Endometrium (tissue), 2 donors: Measurements from ENCODE around the gene RAD51B.
"Not testable (repeated sequence)": the region's sequence is repeated elsewhere in the genome, so short reads cannot be mapped to it uniquely, and the experiment has no call there.

ENCODE experiments used
- FAIRE-seq: peaks from 2 replicates; lab custom pipeline; 2012; peaks lifted over from hg19 to GRCh38; lab: Jason Lieb, UNC
- donor health status: control.
- donor health status: control.

Gene RAD51B

DNA sequence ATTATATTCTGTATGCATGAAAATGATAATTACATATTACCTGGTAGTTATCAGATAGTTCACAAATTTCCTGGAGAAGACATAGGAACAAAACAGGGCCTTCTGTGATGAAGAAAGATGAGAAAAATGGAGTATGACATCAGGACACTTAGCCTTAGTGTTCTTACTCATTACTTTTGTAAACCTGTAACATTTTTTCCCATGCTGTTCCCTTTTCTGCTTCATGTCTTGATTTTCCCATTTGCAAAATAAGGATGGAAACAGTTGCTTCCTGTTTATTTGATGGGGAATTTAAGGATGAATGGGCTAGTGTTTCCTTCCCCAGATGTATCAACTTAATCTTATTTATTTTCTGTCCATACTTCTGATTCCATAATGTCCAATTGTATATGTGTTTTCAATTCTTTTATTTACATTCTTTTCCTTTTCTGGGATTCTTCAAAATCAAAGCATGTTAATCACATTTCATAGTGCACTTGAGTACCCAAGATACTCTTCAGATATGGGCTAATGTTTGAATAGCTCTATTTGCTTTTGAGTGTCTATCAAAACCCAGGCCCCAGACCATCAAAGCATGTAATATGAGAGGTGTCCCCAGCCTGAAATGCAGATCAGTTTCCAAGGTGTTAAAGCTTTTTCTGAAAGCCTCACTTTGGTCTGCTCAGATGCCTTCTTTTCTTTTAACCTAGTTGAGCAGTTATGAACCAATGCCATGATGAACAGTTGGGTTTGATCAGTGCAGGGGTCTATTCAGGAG lies 260.5 kb downstream of the RAD51B start:
- no peak for FAIRE-seq

DNA sequence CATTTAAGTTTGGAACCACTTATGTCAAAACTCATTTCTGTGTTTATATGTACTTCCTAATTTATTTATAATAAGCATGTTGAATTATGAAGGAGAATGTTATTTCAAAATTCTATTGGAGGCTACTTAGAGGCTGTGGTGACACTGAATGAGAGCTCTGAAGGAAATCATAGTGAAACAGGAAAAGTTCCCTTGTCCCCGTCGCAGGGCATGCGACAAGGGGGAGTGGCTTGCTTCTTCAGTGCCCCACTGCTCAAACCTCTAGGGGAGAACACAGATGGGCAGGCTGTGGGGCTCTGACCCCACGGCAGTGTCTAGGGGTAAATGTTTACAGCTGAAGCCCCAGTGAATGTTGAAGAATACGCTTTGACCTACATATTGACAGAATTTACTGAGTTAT lies 261.9 kb downstream of the RAD51B start:
- FAIRE-seq, result no peak

DNA sequence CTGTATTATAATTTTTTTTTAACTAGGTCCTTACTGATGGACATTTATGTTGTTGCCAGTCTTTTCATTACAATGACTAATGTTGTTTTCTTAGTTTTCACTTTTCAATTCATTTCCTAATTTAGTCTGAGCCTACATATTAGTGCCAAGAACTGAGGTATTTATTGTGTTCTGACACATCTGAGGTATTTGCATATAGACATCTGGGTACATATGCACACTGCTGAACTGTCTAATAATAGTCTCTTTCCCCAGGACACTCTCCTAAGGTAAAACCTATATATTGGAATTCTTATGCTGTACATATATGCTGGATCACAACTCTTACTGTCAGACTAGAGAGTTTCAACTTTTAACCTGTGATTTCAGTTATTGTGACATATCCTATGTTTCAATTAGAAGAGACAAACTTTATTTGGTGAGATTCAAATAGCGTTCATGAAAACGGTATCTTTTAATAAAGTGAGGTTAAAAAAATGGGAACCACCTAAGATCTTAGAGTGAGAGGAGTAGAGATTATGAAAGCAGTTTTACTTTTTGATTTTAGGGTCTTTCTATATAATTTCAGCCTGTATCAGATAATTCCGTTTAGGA lies 263.2 kb downstream of the RAD51B start:
- no peak for FAIRE-seq

DNA sequence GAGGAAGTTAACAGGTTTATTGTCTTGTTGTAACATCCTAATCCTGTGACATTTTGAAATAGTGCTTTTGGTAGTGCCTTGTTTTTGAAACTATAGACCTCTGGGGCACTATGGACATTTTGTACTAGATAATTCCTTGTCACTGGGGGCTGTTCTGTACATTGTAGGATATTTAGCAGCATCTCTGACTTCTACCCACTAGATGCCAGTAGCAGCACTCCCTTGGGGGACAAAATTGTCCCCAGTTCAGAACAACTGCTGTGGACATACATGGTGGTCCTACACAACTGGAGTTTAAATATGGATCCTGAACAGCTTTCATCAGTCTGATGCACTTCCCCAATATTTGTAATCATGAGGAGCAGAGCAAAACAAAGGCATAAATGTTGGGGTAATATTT lies 264.7 kb downstream of the RAD51B start:
- no peak for FAIRE-seq

DNA sequence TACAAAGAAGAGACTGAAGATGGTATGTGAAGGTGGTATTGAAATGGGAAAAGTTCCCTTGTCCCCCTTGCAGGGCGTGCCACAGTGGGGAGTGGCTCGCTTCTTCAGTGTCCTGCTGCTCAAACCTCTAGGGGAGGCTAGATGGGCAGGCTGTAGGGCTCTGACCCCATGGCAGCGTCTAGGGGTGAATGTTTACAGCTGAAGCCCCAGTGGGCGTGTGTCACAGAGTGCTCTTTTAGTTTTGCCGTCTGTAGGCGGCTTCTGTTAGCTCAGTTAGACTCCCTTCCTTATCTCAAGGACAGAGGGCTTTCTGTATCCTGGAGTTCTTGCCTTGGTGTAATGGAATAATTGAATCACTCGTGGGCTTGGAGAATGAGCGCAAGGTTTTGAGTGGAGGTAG lies 266.2 kb downstream of the RAD51B start:
- FAIRE-seq, result no peak

DNA sequence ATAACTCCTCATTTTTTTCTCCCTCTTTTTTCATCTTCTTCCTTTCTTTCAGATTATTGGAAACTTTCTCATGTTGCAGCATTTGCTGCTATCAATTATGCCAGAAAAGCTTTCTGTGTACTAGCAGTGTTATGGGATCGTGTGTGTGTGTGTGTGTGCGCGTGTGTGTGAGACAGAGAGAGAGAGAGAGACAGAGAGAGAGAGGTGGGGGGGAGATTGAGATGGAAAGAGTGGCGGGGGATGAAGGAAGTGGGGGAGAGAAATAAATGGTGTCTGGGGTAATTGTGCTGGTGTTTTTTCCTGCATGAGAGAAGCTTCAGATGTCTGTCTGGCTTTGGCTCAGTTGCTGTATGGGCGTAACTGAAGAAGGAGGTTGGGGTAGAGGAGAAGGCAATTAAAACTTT lies 268.9 kb downstream of the RAD51B start:
- FAIRE-seq, result no peak

DNA sequence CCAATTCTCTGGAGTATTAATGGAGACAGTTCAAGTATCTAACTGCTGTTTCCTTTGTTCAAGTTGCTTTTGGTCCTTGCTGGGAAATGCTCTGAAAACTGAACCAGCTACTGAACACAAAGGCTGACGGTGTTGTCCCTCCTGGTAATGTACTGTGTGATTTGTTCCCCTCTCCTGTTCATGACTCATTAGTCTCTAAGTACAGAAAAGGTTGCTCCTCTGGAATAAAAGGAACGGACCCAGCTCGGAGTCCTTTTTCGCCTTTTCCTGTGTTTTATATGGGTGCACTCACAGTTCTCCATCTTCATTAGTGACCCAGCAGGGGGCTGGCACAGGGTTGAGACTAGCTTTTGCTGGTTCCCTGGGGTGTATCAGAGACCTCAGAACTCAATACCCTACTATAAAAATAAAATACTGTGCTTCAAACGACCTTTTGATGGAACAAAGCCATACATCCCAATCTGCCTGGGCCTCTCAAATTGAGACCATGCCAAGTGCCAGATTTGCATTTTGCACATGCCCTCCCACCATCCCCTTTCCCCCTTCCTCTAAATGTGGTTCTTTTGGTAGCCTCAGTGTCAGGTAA lies 269.7 kb downstream of the RAD51B start:
- no peak for FAIRE-seq

DNA sequence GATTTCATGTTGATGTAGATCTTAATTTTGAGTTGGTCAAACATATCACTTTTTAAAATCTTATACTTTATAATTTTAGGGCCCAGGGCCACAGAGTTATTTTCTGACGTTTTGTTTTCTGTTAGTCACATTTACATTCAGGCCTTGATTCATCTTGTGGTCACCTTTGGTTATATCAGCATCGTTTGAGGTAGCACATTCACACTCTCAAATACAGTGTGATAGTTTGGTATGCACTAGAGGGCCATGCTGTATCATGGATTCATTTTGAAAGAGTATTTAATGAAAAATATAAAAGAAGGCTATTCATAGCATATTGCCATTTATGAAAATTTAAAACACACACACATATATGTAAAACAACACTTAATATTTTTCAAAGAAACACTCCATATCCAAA lies 274.6 kb downstream of the RAD51B start:
- no peak for FAIRE-seq

DNA sequence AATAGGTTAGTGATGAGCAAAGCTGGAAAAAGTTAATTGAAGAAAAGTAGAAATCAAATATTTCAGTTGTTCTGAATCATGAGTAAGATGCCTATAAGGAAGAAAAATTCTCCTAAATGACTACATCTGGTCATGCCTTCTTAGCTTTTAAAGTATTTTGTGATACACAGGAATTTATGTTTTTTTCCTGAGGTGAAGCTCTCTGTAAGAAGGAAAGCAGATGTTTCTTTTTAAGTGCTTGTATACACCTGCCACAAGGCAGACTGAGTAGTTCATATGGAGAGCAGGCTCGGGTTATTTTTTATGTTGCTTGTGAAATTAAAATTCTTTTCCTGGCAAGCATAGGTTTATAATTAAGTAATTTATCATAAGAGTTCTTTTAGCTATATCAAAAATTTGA lies 275.2 kb downstream of the RAD51B start:
- no peak for FAIRE-seq

DNA sequence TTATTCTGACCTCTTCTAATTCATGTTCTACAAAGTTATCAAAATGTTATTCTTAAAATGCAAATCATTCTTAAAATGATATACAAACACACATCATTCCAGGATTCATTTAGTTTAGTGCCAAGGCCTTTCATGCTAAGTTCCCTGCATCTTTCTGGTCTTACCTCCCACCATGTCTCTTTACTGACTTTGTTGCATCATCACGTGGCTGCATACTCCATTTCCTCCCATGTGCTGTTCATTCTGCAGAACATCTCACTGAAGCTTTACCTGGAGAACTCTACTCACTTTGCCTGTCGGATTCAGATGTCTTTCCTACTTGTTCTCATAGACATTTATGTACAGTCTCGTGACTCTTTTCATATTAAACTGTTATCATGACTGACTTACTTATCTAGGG lies 278.1 kb downstream of the RAD51B start:
- no peak for FAIRE-seq

DNA sequence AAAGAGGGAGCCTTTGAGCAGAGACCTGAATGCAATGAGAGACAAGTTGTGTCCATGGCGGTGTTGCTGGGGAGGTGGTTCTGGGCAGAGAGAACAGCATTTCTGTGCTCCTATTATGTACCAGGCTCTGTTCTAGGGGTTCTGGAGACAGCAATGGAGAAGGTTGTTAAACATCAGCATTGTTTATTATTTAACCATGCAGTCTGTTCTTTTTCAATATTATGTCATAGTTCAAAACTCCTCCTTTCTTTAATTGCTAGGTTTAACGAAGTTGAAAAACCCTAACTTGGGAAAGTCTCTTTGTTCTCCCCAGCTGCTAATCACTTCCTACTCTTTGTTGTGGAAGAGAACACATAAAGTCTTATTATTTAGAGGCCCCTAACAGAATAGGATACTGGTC lies 279.3 kb downstream of the RAD51B start:
- no peak for FAIRE-seq

DNA sequence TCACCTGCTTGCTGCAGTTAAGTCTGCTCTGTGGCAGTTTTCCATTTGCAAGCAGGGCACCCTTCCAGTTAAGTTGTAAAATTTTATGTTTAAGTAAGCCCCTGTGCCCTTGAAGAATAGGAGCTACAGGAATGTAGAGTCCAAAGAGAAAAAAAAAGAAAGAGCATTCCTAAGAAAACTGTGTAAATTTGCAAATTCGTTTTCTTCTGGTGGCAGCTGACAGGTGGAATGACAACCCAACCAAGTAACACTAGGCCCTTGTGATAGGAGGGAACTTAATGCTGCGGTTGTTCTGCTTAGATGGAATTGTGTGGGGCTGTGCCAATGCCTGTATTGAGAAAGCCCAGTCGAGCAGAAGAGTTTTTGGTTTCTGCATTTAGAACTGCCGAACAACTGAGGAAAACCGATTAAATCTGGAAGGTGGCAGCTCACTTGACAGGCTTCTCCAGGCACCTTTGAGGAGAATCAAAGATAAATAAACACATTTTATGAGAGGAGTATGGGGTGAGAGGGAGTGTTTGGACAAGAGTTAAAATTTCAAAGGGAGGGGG lies 280.0 kb downstream of the RAD51B start:
- FAIRE-seq, result no peak

DNA sequence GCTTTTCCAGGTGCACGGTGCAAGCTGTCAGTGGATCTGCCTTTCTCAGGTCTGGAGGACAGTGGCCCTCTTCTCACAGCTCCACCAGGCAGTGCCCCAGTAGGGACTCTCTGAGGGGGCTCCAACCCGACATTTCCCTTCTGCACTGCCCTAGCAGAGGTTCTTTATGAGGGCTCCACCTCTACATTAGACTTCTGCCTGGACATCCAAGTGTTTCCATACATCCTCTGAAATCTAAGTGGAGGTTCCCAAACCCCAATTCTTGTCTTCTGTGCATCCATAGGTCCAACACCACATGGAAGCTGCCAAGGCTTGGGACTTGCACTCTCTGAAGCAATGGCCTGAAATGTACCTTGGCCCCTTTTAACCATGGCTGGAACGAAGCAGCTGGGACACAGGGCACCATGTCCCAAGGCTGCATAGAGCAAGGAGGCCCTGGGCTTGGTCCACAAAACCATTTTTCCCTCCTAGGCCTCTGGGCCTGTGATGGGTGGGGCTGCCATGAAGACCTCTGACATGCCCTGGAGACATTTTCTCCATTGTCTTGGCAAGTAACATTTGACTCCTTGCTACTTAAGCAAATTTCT lies 282.2 kb downstream of the RAD51B start:
- FAIRE-seq, result not testable (repeated sequence)

DNA sequence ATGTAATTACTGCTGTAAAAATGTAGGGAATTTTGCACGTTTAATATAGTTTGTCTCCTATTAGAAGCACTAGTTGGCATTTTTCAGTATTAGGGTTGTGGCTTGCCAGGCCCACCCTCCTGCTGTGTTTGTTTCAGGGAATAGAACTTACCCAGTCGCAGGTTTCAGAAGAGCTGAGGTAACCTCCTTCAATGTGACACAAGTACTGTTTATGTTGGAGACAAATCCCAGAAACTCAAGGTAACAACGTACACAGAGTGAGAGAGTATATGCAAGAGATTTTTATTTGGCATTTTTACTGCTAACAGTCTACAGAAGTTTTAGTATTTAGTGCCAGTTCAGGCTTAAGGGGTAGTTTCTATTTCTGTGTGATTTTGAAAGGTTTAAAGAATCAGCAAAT lies 284.3 kb downstream of the RAD51B start:
- FAIRE-seq, result no peak

DNA sequence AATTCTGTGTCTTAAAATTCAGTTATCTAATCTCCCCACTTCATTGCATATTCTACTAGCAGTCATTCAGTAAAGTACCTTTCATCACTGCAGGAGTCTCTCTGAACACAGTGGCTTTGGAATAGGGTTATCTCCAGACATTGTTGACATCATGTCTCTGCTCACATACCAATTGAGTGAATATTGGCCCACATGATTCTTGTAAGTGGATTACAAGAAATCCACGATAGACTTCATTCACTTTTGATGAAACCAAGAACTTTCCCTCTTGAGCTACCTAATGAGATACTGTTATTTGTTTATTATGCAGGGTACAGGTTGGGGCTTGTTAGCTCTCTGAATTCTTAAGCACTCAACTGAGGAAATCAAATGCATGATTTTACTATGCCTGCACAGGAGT lies 284.9 kb downstream of the RAD51B start:
- FAIRE-seq, result no peak

DNA sequence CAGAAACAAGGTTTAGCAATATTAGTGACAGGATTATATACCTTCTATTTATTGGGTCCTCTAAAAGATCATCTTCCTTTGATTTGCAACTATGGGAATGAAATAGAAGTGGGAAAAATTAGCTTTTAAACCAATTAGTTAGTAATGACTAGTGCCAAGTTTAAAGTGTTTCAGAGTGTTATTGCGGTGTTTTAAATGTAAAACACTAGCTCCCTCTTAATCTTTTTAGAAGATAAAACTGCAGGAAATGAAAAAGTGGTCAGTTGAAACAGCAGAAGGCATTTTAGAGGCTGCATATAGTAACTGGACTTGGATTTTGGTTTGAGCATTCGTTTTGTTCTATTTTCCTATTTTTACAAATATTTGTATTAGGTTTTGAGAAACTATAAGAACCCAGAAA lies 286.2 kb downstream of the RAD51B start:
- no peak for FAIRE-seq

DNA sequence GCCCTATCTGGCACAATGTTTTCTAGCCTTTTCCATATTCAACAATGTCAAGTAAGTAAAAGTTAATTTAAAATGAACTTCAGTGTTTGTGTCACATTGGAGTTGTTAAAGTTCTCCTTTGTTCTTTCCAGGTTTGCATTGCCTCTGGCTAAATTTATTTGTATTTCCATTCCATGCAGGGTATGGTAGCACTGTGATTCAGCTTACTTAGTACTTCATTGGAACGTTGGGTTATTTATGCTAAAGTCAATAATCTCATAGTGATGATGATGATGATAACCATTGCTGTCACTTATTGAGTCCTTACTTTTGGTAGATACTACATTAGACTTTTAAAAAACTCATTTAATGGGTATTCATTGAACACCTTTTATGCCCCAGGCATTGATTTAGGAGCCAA lies 286.9 kb downstream of the RAD51B start:
- no peak for FAIRE-seq

DNA sequence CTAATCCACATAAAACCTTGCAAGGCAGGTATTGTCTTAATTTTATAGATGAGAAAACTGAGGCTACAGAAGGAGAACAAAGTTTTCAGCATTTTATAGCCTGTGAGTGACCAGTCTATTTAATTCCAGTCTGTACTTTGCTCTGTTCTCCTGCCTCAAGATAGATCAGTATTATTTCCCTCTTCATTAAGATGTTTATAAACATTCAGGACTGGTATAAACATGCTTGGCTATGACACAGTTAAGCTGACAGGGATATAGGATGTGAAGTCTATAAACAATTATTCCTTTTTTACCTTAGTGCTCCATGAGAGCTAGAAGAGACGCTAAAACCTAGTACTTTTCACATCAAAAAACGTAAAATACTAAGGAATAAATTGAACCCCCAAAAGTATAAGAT lies 287.3 kb downstream of the RAD51B start:
- no peak for FAIRE-seq

DNA sequence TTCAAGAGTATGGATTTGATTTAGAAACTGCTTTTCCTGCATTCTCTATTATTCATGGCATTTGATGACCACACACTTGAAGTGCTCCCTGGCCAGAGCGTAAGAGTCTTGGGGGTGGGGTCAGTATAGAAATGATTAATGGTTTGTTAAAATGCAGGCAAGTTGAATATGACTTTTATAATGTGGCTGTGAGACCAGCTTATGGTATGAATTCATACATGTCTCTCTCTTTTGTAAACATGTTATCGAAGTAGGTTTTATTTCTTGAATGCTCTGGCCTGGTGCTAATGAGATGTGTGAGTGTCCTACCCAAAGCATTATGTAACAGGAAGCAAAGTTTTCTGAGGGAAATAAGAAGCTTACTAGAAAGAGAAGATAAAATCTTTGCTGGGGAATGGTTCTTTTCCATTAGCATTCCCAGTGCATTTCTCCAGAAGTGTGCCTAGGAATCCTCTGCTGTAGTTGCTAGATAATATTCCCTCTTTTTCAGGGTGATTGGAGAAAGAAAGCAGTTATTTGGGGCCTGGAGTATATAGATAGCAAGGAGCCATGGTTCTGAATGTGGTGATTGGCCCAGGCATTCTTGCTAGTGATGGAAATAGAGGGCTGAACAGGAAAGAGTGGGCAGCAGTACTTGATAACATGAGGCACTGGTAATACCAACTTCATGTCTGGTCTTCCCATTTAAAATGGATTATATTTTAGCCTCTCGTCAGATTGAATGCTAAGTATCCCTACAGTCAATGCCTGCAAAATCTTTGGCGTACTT lies 289.7 kb downstream of the RAD51B start:
- no peak for FAIRE-seq

DNA sequence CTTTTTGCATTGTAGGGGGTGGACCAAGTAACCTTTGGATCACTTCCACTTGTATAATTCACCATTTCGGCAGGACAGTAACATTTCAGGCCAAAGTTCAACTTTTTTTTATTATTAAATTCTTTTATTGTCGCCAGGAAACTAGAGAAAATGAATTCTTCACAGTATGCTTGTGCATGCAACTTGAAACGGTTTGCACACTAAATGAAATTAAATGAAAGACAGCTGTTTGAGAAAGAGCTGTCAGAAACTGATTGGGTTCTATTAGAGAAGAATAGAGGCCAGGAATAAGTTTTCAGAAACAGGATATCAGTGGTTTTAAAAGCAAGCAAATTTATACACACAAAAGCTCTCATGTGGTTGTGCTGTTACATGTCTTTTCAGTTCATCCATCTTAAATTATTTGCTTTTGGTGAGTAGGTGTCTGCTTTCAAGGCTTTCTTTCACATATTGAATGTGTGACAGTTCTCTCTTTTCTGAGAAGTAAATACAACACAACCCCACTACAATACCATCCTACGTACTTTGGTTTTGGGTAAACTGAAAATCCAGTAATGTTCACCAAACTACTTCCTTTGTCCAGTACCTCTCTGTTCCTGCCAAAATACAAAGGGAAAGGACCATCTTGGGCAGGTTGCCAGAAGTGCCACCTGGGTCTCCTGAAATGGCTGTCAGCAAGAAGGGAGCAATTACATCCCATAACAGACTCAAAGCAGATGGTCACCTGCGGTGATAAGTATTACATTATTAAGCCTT lies 291.7 kb downstream of the RAD51B start:
- no peak for FAIRE-seq

DNA sequence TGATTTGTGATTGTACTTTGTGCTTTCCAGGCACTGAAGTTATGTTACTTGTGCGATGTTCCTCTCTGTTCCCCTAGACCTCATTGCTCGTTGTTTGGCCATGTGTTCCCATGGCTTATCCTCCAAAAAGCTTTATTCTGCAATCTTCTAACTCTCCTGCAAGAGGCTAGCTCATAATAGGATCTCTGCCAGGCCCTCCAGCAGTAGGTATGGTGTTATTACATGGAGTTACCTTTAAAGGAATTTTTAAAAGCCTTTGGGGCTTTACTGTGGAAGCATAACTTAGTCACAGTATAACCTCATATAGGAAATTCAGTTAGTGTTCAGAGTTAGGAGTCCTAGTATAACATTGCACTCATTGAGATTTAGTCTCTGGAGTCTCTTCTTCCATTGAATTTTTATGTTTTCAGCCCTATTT lies 292.3 kb downstream of the RAD51B start:
- no peak for FAIRE-seq

DNA sequence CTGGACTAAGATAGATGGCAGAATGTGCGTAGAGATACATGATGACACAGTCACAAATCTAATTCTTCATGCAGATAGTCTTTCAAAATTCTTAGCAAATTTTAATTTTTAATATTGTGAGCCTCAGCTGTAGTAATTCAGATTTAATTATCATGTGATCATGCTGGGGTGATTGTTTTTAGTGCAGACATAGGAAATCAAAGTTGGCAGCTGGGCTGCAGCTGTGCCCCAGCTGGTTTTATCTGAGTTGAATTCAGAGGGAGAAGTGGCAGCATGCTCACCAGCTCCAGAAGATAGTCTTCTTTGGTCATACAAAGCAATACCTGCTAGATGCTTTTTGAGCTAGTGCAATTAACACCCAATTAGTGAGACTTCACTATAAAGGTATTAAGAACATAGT lies 292.9 kb downstream of the RAD51B start:
- FAIRE-seq, result no peak
